Ovary (tissue), 9 donors: ENCODE measurements around the gene TLL2. TPM values are rescaled to one million over a fixed set of nuclear protein-coding genes. Genes with fewer than 3 reads are reported as not detected.

Source experiments
- DNase-seq, 5 donors: peaks; one replicate each; pipeline ENCODE4 v3.0.0-alpha.2; 2019 to 2020
- H3K27ac ChIP-seq, 2 donors: fragments of 200-600 bp; one replicate each; pipeline versions ENCODE4 v1.5.1 to v1.8.0; 2019 to 2022
- H3K27me3 ChIP-seq: fragments of 200-600 bp; one replicate; pipeline ENCODE4 v1.8.0; 2022
- H3K36me3 ChIP-seq: fragments of 200-600 bp; sonication (generic); one replicate; pipeline ENCODE4 v1.5.1; 2019
- H3K4me1 ChIP-seq: one replicate; pipeline ENCODE4 v1.8.1; 2013; ENCODE audit warnings: mild to moderate bottlenecking, moderate library complexity; ENCODE audit not compliant: insufficient read depth
- H3K4me3 ChIP-seq: fragments of 200-600 bp; sonication (generic); one replicate; pipeline ENCODE4 v1.5.1; 2017
- H3K9me3 ChIP-seq, 2 donors: fragments of 200-600 bp in 1 of 2; sonication (generic) in 1 of 2; one replicate each; pipeline versions ENCODE4 v1.5.1 to v1.8.1; 2013 to 2019; ENCODE audit warnings: mild to moderate bottlenecking in 1 of 2, moderate library complexity in 1 of 2
- EP300 ChIP-seq: sonication (generic); formaldehyde crosslinking; IDR thresholded peaks from one replicate; pipeline ENCODE4 v1.6.1; 2017; ENCODE audit warnings: antibody characterized with exemption
- POLR2A ChIP-seq: fragments of 450-650 bp; IDR thresholded peaks from one replicate; pipeline ENCODE4 v1.6.1; 2017; ENCODE audit warnings: antibody characterized with exemption, mild to moderate bottlenecking, moderate library complexity
- WGBS, 3 donors: extraction: QIAGEN DNeasy Blood & Tissue Kit in 1 of 3; methylation state at CpG; one replicate each; pipeline versions ENCODE4 v1.1.5 to v1.1.7; 2013 to 2017; 5-methylcytosine and 5-hydroxymethylcytosine counted together
- intact Hi-C, 4 donors: fragments of 100-400 bp; cut with DNase I; formaldehyde crosslinking; loops; one replicate each; pipeline versions ENCODE4 v1.11.0 to v1.15.1; 2022 to 2023
- polyA plus RNA-seq, 2 donors: library from polyadenylated mRNA; stranded (reverse); fragments of 200-250 nt in 1 of 2; fragments of 350-450 nt in 1 of 2; fragmentation: Illumina TruSeq in 1 of 2; extraction: RNeasy Lipid Tissue Mini Kit (QIAGEN cat#74804) in 1 of 2; gene quantifications; one replicate each; pipeline ENCODE4 v1.2.3, GENCODE V29; 2013 to 2014
- total RNA-seq, 7 donors: library from RNA; depleted of rRNA in 2 of 7; stranded (reverse); fragments of >200 nt in 2 of 7; fragmentation: NEBNext Ultra II Directional in 3 of 7; extraction: Animal tissue kit (Norgen Biotek cat#: 25700) in 3 of 7; gene quantifications; one replicate each; pipeline versions ENCODE4 v1.1.0 to v1.2.4, GENCODE V29; 2016 to 2023
- TF ChIP-seq, protein P1 (sequence below), 3 donors: fragments of 450-650 bp in 2 of 3; fragments of 200-600 bp in 1 of 3; IDR thresholded peaks; one replicate each; pipeline versions ENCODE4 v1.5.1 to v1.8.0; 2016 to 2022; ENCODE audit warnings: antibody characterized with exemption in 3 of 3, mild to moderate bottlenecking in 1 of 3
- donor health status: DM: no; HTN: no; CAD: no; lungs with moderate emphysema.
- donor health status: DM: no; HTN: no; CAD: no.
- donor health status: Bipolar disorder and iron deficiency.
- donor health status: DM: yes; HTN: yes; CAD: no.
- donor health status: DM: no; HTN: no; CAD: no.
- donor health status: DM: yes; HTN: yes; CAD: no.

TLL2 gene
- total and polyA plus RNA-seq, 9 donors: 0.07 to 0.68 (median 0.29) TPM; not detected in 1

DNA sequence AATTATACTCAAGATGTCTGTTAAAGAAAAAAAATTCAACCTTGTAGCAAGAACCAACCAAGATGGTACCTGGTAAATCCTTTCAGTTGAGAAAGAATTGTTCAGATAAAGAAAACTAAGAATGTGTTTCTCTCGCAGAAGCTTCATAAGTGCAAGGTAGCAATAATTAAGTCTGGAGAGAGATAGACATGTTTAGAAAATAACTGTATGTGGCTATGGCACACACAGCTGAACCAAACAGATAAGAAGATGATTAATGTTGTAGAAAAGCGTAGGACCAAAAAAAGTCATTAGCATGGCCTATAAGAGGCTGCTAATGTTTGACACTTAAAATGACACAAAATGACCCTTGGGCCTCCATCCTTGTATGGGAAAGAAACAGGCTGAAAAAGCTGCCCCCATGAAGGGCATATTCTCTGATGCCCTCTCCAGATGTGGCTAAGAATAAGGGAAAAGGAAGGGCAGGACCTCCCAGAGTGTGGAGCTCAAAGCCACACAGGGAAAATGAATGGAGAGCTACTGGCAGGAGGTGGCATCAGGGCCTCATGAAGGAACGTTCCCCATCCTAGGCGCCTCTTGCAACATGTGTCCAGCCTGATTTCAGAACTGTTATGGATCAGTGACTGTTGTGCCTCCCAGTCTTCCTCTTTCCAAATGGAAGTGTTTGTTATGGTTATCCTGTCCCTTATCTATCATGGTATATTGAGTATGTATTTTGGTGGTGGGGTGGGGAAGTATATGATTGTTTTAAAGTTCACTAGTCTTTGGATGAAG lies 30.7 kb downstream of the TLL2 start:
- 63 to 82% (median 71%) methylated on average over 4 of the region's 4 CpGs for WGBS, 3 donors
- intact Hi-C loops: no loop called here

DNA sequence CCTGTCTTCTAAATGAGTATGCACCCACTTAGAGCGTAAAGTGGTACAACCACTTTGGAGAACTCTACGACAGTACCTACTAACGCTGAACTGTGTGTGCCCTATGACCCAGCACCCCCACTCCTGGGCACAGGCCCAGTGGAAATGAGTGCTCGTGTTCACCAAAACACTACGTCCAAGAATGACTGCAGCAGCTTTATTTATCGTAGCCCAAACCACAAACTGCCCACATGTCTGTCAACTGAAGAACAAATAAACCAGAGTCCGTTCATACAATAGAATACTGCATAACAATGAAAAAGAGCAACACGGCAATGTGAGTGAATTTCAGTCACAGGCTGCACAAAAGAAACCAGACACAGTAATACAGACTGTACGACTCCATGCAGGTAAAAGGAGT lies 35.4 kb downstream of the TLL2 start:
- no peaks in the 10 kb centered on the region for H3K4me1 ChIP-seq
- no peaks in the 10 kb centered on the region for H3K9me3 ChIP-seq
- intact Hi-C loops: no loop called here
- TF ChIP-seq POLR2A (no peak), EP300 (no peak)
- TF ChIP-seq, protein P1, sequence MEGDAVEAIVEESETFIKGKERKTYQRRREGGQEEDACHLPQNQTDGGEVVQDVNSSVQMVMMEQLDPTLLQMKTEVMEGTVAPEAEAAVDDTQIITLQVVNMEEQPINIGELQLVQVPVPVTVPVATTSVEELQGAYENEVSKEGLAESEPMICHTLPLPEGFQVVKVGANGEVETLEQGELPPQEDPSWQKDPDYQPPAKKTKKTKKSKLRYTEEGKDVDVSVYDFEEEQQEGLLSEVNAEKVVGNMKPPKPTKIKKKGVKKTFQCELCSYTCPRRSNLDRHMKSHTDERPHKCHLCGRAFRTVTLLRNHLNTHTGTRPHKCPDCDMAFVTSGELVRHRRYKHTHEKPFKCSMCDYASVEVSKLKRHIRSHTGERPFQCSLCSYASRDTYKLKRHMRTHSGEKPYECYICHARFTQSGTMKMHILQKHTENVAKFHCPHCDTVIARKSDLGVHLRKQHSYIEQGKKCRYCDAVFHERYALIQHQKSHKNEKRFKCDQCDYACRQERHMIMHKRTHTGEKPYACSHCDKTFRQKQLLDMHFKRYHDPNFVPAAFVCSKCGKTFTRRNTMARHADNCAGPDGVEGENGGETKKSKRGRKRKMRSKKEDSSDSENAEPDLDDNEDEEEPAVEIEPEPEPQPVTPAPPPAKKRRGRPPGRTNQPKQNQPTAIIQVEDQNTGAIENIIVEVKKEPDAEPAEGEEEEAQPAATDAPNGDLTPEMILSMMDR (IDR thresholded peaks at IDR 0.05): no peak
- H3K4me3 ChIP-seq: no peak overlapping the region
- H3K27me3 ChIP-seq: no peaks in the 10 kb centered on the region
- no peaks in the 10 kb centered on the region for H3K36me3 ChIP-seq
- DNase-seq: no peak
- WGBS, 3 donors: 75 to 82% (median 76%) methylated on average over 9 of the region's 9 CpGs
- H3K27ac ChIP-seq: no peak overlapping the region

More for the DNA sequence above, 30.7 kb downstream of the TLL2 start:
- H3K9me3 ChIP-seq: no peaks in the 10 kb centered on the region
- no peak for TF ChIP-seq EP300
- TF ChIP-seq, protein P1 (IDR thresholded peaks at IDR 0.05): no peak
- no peak for TF ChIP-seq POLR2A
- H3K27me3 ChIP-seq: no peaks in the 10 kb centered on the region
- no peak overlapping the region for H3K27ac ChIP-seq
- H3K4me3 ChIP-seq: no peak overlapping the region
- H3K36me3 ChIP-seq: no peaks in the 10 kb centered on the region
- no peak for DNase-seq
- H3K4me1 ChIP-seq: no peaks in the 10 kb centered on the region

DNA sequence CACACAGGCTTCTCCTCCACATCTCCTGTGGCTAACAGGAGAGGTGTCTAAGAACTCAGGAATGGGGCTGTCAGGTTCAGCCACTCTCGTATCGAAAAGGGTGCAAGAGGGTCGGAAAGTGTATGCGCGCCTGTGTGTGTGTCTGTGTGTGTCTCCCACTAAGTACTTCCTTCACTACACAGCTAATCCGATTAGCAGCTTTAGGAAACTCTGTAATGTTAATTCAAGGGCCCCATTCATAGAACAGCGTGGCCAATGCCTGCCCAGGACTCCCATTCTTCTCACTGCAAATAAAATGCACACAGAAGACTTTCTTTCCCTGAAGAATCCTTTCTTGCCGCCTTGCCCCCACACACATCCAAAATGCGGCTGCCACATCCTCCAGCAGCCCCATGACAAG lies 39.9 kb downstream of the TLL2 start:
- no peak overlapping the region for H3K4me3 ChIP-seq
- no peak for DNase-seq
- no peak overlapping the region for H3K27ac ChIP-seq
- H3K9me3 ChIP-seq: no peaks in the 10 kb centered on the region
- H3K4me1 ChIP-seq: no peaks in the 10 kb centered on the region
- no peaks in the 10 kb centered on the region for H3K27me3 ChIP-seq
- 73 to 83% (median 82%) methylated on average over 9 of the region's 9 CpGs for WGBS, 3 donors
- intact Hi-C loops: no loop called here
- H3K36me3 ChIP-seq: no peaks in the 10 kb centered on the region
- TF ChIP-seq EP300 (no peak), POLR2A (no peak)
- TF ChIP-seq, protein P1 (IDR thresholded peaks at IDR 0.05): no peak

DNA sequence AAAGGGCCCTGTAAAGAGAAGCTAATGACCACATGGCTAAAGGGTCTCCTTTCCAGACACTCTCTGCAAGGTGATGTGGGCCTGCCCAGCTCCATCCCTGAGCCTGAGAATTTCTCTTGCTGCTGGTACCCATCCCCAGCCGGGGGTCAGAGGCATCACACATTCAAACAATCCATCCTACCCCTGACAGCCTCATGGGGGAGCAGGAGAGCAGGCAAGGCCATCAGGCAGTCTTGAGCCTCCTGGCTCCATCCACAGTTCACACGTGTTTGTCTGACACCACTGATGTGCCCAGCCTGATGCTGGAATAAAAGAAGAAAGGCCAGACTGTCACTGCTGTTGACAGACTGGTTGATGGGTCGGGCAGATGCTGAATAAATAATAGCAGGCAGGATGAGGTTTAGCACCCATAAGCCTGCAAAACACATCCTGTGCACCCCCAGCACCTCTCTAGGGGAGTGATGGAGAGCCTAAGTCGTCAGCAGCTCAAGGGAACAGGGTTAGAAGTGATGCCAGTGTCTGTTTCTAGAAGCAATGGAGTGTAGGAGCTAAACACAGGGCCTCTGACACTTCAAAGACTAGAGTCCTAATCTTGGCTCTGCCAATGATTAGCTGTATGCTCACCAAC lies 43.5 kb downstream of the TLL2 start:
- no peak overlapping the region for H3K4me3 ChIP-seq
- intact Hi-C loops: no loop called here
- WGBS, 3 donors: 22 to 26% (median 25%) methylated on average over 4 of the region's 4 CpGs
- no peaks in the 10 kb centered on the region for H3K36me3 ChIP-seq
- H3K27ac ChIP-seq: no peak overlapping the region
- no peak for DNase-seq
- no peaks in the 10 kb centered on the region for H3K27me3 ChIP-seq
- no peaks in the 10 kb centered on the region for H3K9me3 ChIP-seq
- H3K4me1 ChIP-seq: no peaks in the 10 kb centered on the region
- TF ChIP-seq EP300: no peak
- TF ChIP-seq, protein P1 (IDR thresholded peaks at IDR 0.05): no peak
- TF ChIP-seq POLR2A: no peak
